HG03457 (cell line): Measurements from ENCODE around the gene ADPRM.
"Not testable (repeated sequence)": the region's sequence is repeated elsewhere in the genome, so short reads cannot be mapped to it uniquely, and the experiment has no call there.

Experiments
- ATAC-seq: cut with Tn5 transposase; IDR thresholded peaks from one replicate; pipeline ENCODE4 v1.9.1; 2021; ENCODE audit warnings: moderate number of reproducible peaks; ENCODE audit not compliant: unreplicated experiment

ADPRM gene

GRCh38 chr17:10698096-10698818, 863 bp downstream of the ADPRM start:
- ATAC-seq: no peak

GRCh38 chr17:10699856-10700255, 2.5 kb downstream of the ADPRM start:
- no peak for ATAC-seq

- ATAC-seq: no peak
Observed at GRCh38 chr17:10702574-10702973, 5.2 kb downstream of the ADPRM start.

- ATAC-seq: no peak
Observed at GRCh38 chr17:10705727-10706126, 8.3 kb downstream of the ADPRM start.

- ATAC-seq: no peak
Observed at GRCh38 chr17:10713318-10713717, 15.9 kb downstream of the ADPRM start.

GRCh38 chr17:10716218-10716617, 18.8 kb downstream of the ADPRM start:
- no peak for ATAC-seq

- no peak for ATAC-seq
Observed at GRCh38 chr17:10718547-10718946, 21.2 kb downstream of the ADPRM start.

GRCh38 chr17:10724546-10725195, 27.3 kb downstream of the ADPRM start:
- ATAC-seq: no peak

- no peak for ATAC-seq
Observed at GRCh38 chr17:10725262-10725661, 27.9 kb downstream of the ADPRM start.

- no peak for ATAC-seq
Observed at GRCh38 chr17:10726196-10726595, 28.8 kb downstream of the ADPRM start.

GRCh38 chr17:10727192-10727591, 29.8 kb downstream of the ADPRM start:
- no peak for ATAC-seq

- no peak for ATAC-seq
Observed at GRCh38 chr17:10728331-10728892, 31.0 kb downstream of the ADPRM start.

- ATAC-seq: no peak
Observed at GRCh38 chr17:10729334-10730193, 32.2 kb downstream of the ADPRM start, which contains the start of gene TMEM220. Gene TMEM220, minus strand, starts transcription at chr17:10730023. Its CDS starts 172 bp downstream, at chr17:10729851.

GRCh38 chr17:10730247-10730646, 32.9 kb downstream of the ADPRM start:
- ATAC-seq: not testable (repeated sequence)

GRCh38 chr17:10731408-10731879, 34.0 kb downstream of the ADPRM start:
- ATAC-seq: no peak

- not testable (repeated sequence) for ATAC-seq
Observed at GRCh38 chr17:10732121-10732520, 34.7 kb downstream of the ADPRM start.

- no peak for ATAC-seq
Observed at GRCh38 chr17:10733666-10734065, 36.3 kb downstream of the ADPRM start.

GRCh38 chr17:10735251-10735650, 37.9 kb downstream of the ADPRM start:
- ATAC-seq: no peak

GRCh38 chr17:10735821-10736220, 38.4 kb downstream of the ADPRM start:
- ATAC-seq: no peak

- ATAC-seq: no peak
Observed at GRCh38 chr17:10737168-10737622, 39.8 kb downstream of the ADPRM start.

GRCh38 chr17:10737736-10738135, 40.3 kb downstream of the ADPRM start:
- ATAC-seq: no peak
